GM12891 (cell line): ENCODE results near the gene BROX.

Experiments
- POLR2A ChIP-seq: IDR thresholded peaks from 2 replicates; pipeline ENCODE4 v1.6.1; 2011; ENCODE audit warnings: low read depth, low read length, control low read depth
- POLR2AphosphoS5 ChIP-seq: IDR thresholded peaks from 2 replicates; pipeline ENCODE4 v1.6.1; 2011; ENCODE audit warnings: low read depth, low read length, control low read depth
- POU2F2 ChIP-seq: IDR thresholded peaks from 2 replicates; pipeline ENCODE4 v1.6.1; 2011; ENCODE audit warnings: low read depth, mild to moderate bottlenecking, control low read depth, low read length, moderate library complexity
- SPI1 ChIP-seq: IDR thresholded peaks from 2 replicates; pipeline ENCODE4 v1.6.1; 2011; ENCODE audit warnings: low read depth, low read length, control low read depth
- TAF1 ChIP-seq: IDR thresholded peaks from 2 replicates; pipeline ENCODE4 v1.6.1; 2011; ENCODE audit warnings: low read depth, low read length, control low read depth

- TF ChIP-seq POLR2A (no peak), POU2F2 (no peak), TAF1 (no peak), POLR2AphosphoS5 (no peak), SPI1 (no peak)
Measured at GRCh38 chr1:222783051-222783450, 70.7 kb downstream of the BROX start.
